Measurements from ENCODE around the gene MICAL2. TPM values are rescaled to one million over a fixed set of nuclear protein-coding genes. Genes with fewer than 3 reads are reported as not detected.

Gene MICAL2
- total RNA-seq, 1 experiment from 2014 or later, result 53.4 TPM

GRCh38 chr11:12229450-12230229 is 119.2 kb downstream of the MICAL2 start:
- no peak for DNase-seq (ENCODE audit: low spot score)

GRCh38 chr11:12232160-12232559 is 121.8 kb downstream of the MICAL2 start:
- DNase-seq (ENCODE audit: low spot score), result no peak

GRCh38 chr11:12232817-12233601 is 122.6 kb downstream of the MICAL2 start:
- no peak for DNase-seq (ENCODE audit: low spot score)

GRCh38 chr11:12233602-12233925 is 123.2 kb downstream of the MICAL2 start:
- DNase-seq (ENCODE audit: low spot score), result no peak

- DNase-seq (ENCODE audit: low spot score), result no peak
Measured at GRCh38 chr11:12234221-12234620, 123.8 kb downstream of the MICAL2 start.

GRCh38 chr11:12235080-12235479 is 124.7 kb downstream of the MICAL2 start:
- no peak for DNase-seq (ENCODE audit: low spot score)

- DNase-seq (ENCODE audit: low spot score), result peak; percentile 62
Measured at GRCh38 chr11:12235553-12235946, 125.2 kb downstream of the MICAL2 start.

- peak; percentile 82 for DNase-seq (ENCODE audit: low spot score)
Measured at GRCh38 chr11:12235947-12236743, 125.8 kb downstream of the MICAL2 start.

GRCh38 chr11:12236744-12237101 is 126.3 kb downstream of the MICAL2 start:
- DNase-seq (ENCODE audit: low spot score), result no peak

- no peak for DNase-seq (ENCODE audit: low spot score)
Measured at GRCh38 chr11:12237381-12237784, 127.0 kb downstream of the MICAL2 start.

GRCh38 chr11:12238420-12238819 is 128.0 kb downstream of the MICAL2 start:
- no peak for DNase-seq (ENCODE audit: low spot score)

- DNase-seq (ENCODE audit: low spot score), result no peak
Measured at GRCh38 chr11:12239396-12239795, 129.0 kb downstream of the MICAL2 start.

- no peak for DNase-seq (ENCODE audit: low spot score)
Measured at GRCh38 chr11:12239804-12240371, 129.5 kb downstream of the MICAL2 start.

GRCh38 chr11:12240677-12241076 is 130.3 kb downstream of the MICAL2 start:
- DNase-seq (ENCODE audit: low spot score), result no peak

GRCh38 chr11:12241401-12241800 is 131.0 kb downstream of the MICAL2 start:
- DNase-seq (ENCODE audit: low spot score), result no peak

GRCh38 chr11:12241971-12242672 is 131.7 kb downstream of the MICAL2 start:
- DNase-seq (ENCODE audit: low spot score), result no peak

- DNase-seq (ENCODE audit: low spot score), result no peak
Measured at GRCh38 chr11:12242966-12243365, 132.6 kb downstream of the MICAL2 start.

- no peak for DNase-seq (ENCODE audit: low spot score)
Measured at GRCh38 chr11:12243486-12243885, 133.1 kb downstream of the MICAL2 start.

GRCh38 chr11:12243911-12244550 is 133.6 kb downstream of the MICAL2 start:
- no peak for DNase-seq (ENCODE audit: low spot score)

- DNase-seq (ENCODE audit: low spot score), result no peak
Measured at GRCh38 chr11:12245091-12245490, 134.7 kb downstream of the MICAL2 start.

- no peak for DNase-seq (ENCODE audit: low spot score)
Measured at GRCh38 chr11:12245549-12246016, 135.2 kb downstream of the MICAL2 start.
